Measurements from ENCODE around the gene TACR1. TPM values are rescaled to one million over a fixed set of nuclear protein-coding genes. Genes with fewer than 3 reads are reported as not detected.
"Not testable (repeated sequence)": the region's sequence is repeated elsewhere in the genome, so short reads cannot be mapped to it uniquely, and the experiment has no call there.

The TACR1 gene
- total and polyA plus RNA-seq, 2 of the 13 experiments (the other 11 are each of a cell fraction or from before 2014, with no cell fraction given): not detected

GRCh38 chr2:75199428-75200011 is at the start of gene TACR1 (continued):
- no peak for TF ChIP-seq PCBP2 (optimal IDR thresholded peaks at IDR 0.05; ENCODE audit: low read depth, low read length, poor library complexity, severe bottlenecking)
- TF ChIP-seq ZNF891 (CRISPR knock-in tag; IDR thresholded peaks at IDR 0.05): 0 out of 2 replicates have a peak, but pooled peaks have one; percentile 21
- no peak for TF ChIP-seq ZNF460 (CRISPR knock-in tag; IDR thresholded peaks at IDR 0.05; ENCODE audit: borderline replicate concordance)
- TF ChIP-seq ZNF543 (CRISPR knock-in tag; IDR thresholded peaks at IDR 0.05): peak; percentile 47; the same call in 1 of the 2 replicates
- no peak for TF ChIP-seq NR2C2 (CRISPR knock-in tag; IDR thresholded peaks at IDR 0.05; ENCODE audit: borderline replicate concordance)
- no peak for TF ChIP-seq ZMYM2 (CRISPR knock-in tag; IDR thresholded peaks at IDR 0.05)
- no peak for TF ChIP-seq ZNF10 (CRISPR knock-in tag; IDR thresholded peaks at IDR 0.05; ENCODE audit: borderline replicate concordance, low read depth)
- TF ChIP-seq NBN (conservative IDR thresholded peaks at IDR 0.05): no peak
- TF ChIP-seq THAP7 (CRISPR knock-in tag; IDR thresholded peaks at IDR 0.05): no peak
- no peak for TF ChIP-seq ZNF746 (CRISPR knock-in tag; IDR thresholded peaks at IDR 0.05)

DNA sequence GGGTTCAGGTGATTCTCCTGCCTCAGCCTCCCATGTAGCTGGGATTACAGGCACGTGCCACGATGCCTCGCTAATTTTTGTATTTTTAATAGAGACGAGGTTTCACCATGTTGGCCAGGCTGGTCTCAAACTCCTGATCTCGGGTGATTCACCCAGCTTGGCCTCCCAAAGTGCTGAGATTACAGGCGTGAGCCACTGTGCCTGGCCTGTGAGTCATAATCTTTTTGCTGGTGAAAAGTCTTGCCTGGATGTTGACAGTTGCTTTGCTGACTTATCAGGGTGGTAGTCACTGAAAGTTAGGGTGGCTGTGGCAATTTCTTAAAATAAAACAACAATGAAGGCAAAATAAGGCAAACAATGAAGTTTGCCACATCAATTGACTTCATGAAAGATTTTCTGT is 49.3 kb upstream of the TACR1 start:
- in situ Hi-C loops (cut with HindIII; ENCODE audit: extremely low pct_ligation_motif_present, low pct_unique_long_range_greater_than_20kb): loop anchor here (10.0 kb wide), 1 partner anchor 334 kb away; no protein-coding TSS in a partner anchor
- H4K20me1 ChIP-seq (ENCODE audit: insufficient read depth, low read length); H3K9me3 ChIP-seq (ENCODE audit: low read length); H3K36me3 ChIP-seq (replicated peaks in 1 of 2; ENCODE audit: control insufficient read depth in 1 of 2, insufficient read depth in 2 of 2, low read length in 2 of 2); H3K4me3 ChIP-seq (replicated peaks in 1 of 3; ENCODE audit: insufficient read depth in 1 of 3, low read depth in 2 of 3, low read length in 3 of 3); H2AFZ ChIP-seq (ENCODE audit: low read length); intact Hi-C loops (cut with micrococcal nuclease; ENCODE audit: unreplicated experiment); DNase-seq (ENCODE audit: low spot score); CTCF ChIA-PET (ENCODE audit: low intra/inter-chr PET ratio, low total read pairs); H3K27ac ChIP-seq (ENCODE audit: extremely low read length, insufficient read depth, low read length); H3K27me3 ChIP-seq (ENCODE audit: control insufficient read depth in 1 of 2, insufficient read depth in 2 of 2, low read length in 2 of 2); ATAC-seq; POLR2A ChIA-PET; FAIRE-seq; H3K79me2 ChIP-seq (ENCODE audit: insufficient read depth, low read length); BruUV-seq (replicated peaks); H3K4me2 ChIP-seq (ENCODE audit: low read depth, low read length); H3K9ac ChIP-seq (ENCODE audit: insufficient read depth, low read depth, low read length); H3K4me1 ChIP-seq (ENCODE audit: insufficient read depth, low read length): not testable (repeated sequence)
- 40% methylated on average over 6 of the region's 6 CpGs for WGBS (ENCODE audit: low lambda C conversion rate)
